H1 (cell line): Measurements from ENCODE around the gene SMIM15. TPM values are rescaled to one million over a fixed set of nuclear protein-coding genes. Genes with fewer than 3 reads are reported as not detected.

Experiments
- ASH2L ChIP-seq: fragments of 200-600, 300-600 bp; sonication (generic); IDR thresholded peaks from one replicate; pipeline ENCODE4 v1.7.1; 2017; ENCODE audit warnings: low read length
- BRCA1 ChIP-seq: IDR thresholded peaks from 2 replicates; pipeline ENCODE4 v1.6.1; 2012; ENCODE audit warnings: low read depth, low read length, improper control_type of control experiment
- E2F6 ChIP-seq: IDR thresholded peaks from 2 replicates; pipeline ENCODE4 v1.6.1; 2012; ENCODE audit warnings: inconsistent platforms
- GABPA ChIP-seq: IDR thresholded peaks from 2 replicates; pipeline ENCODE4 v1.6.1; 2011; ENCODE audit warnings: mild to moderate bottlenecking, low read length, moderate library complexity, borderline replicate concordance; ENCODE audit not compliant: insufficient read depth
- HDAC2 ChIP-seq, 2 experiments: fragments of 300-600 bp in 1 of 2; sonication (generic) in 1 of 2; IDR thresholded peaks; 2 replicates each; pipeline ENCODE4 v1.6.1; 2011 to 2012; ENCODE audit warnings: low read depth in 2 of 2, low read length in 2 of 2, mild to moderate bottlenecking in 2 of 2, moderate library complexity in 2 of 2, borderline replicate concordance in 1 of 2, inconsistent platforms in 1 of 2
- JUN ChIP-seq: IDR thresholded peaks from 2 replicates; pipeline ENCODE4 v1.6.1; 2011; ENCODE audit warnings: low read depth, mild to moderate bottlenecking, improper control_type of control experiment, low read length
- NRF1 ChIP-seq: IDR thresholded peaks from 2 replicates; pipeline ENCODE4 v1.6.1; 2011; ENCODE audit warnings: mild to moderate bottlenecking, low read depth, low read length, improper control_type of control experiment
- RAD21 ChIP-seq, 2 experiments: IDR thresholded peaks in 1 of 2; conservative IDR thresholded peaks in 1 of 2; 2 replicates each; pipeline ENCODE4 v1.6.1; 2011; ENCODE audit warnings: low read depth in 2 of 2, low read length in 2 of 2, improper control_type of control experiment in 1 of 2, inconsistent platforms in 1 of 2, mild to moderate bottlenecking in 1 of 2, moderate library complexity in 1 of 2
- polyA plus RNA-seq, 7 experiments: library from polyadenylated mRNA; depleted of rRNA in 3 of 7; stranded (reverse) in 5 of 7; unstranded in 2 of 7; fragments of >200 nt in 5 of 7; fragments of 200-250 nt in 2 of 7; gene quantifications; 1 replicate in 5 of 7; 2 replicates in 1 of 7; 4 replicates in 1 of 7; pipeline versions ENCODE4 v1.2.1 to v1.2.3, GENCODE V29; 2011 to 2013; ENCODE audit warnings: missing spikeins in 2 of 7, mixed read lengths in 2 of 7
- total RNA-seq: library from RNA; stranded (reverse); fragmentation: NEBNext Ultra II Directional; extraction: Animal tissue kit (Norgen Biotek cat#: 25700); gene quantifications from 2 replicates; pipeline ENCODE4 v1.2.1, GENCODE V29; 2021

Gene SMIM15
- total and polyA plus RNA-seq, 2 of the 8 experiments (the other 6 are each of a cell fraction or from before 2014, with no cell fraction given) = 17.6 to 53.1 TPM

DNA sequence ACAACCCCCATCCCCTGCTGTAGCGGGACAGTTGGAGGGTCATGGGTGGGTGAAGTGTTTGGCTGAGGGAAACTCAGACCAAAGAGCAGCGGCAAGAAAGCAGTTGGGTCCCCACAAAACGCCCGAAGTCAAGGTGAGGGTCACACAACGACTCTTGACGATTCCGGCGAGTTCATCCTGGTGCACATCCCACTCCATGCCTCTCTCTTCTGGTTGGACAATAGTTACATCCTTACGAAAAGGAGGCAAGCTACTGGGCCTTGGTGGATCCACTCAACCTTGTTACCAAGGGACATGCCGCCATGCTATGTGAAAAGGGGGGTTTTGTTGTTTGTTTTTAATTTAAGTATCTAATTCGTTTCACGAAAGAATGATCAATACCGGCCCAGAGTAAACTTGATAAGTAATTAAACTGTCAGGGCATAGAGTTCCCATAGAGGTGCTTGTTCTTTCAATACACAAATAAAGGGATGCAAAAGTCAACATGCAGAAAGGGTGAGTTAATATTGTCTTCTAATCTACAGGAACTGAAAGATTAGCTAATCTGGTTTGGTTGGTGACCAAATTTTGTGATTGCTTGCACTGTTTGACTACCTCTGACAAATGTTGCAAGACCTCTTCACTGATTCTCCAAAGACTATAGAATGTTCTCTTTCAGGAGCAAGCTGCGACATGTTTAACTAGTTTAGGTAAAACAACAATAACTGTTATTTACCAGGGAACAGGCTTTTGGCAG is 732 bp upstream of the SMIM15 start (continued):
- TF ChIP-seq RAD21 (IDR thresholded peaks at IDR 0.05 in 1 of 2, conservative IDR thresholded peaks at IDR 0.05 in 1 of 2; ENCODE audit: low read depth in 2 of 2, low read length in 2 of 2) (no peak), ASH2L (no peak), E2F6 (no peak), JUN (no peak), NRF1 (no peak), HDAC2 (IDR thresholded peaks at IDR 0.05; ENCODE audit: borderline replicate concordance in 1 of 2, low read depth in 2 of 2, low read length in 2 of 2) (no peak), GABPA (no peak), BRCA1 (no peak)
